Kidney glomerular epithelial cell (primary cell): ENCODE data around the gene PLEK.
"Not testable (repeated sequence)": the region's sequence is repeated elsewhere in the genome, so short reads cannot be mapped to it uniquely, and the experiment has no call there.

Experiments
- DNase-seq: peaks from one replicate; lab custom pipeline; 2025; lab: John Stamatoyannopoulos, UW

Gene PLEK, protein sequence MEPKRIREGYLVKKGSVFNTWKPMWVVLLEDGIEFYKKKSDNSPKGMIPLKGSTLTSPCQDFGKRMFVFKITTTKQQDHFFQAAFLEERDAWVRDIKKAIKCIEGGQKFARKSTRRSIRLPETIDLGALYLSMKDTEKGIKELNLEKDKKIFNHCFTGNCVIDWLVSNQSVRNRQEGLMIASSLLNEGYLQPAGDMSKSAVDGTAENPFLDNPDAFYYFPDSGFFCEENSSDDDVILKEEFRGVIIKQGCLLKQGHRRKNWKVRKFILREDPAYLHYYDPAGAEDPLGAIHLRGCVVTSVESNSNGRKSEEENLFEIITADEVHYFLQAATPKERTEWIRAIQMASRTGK

DNA sequence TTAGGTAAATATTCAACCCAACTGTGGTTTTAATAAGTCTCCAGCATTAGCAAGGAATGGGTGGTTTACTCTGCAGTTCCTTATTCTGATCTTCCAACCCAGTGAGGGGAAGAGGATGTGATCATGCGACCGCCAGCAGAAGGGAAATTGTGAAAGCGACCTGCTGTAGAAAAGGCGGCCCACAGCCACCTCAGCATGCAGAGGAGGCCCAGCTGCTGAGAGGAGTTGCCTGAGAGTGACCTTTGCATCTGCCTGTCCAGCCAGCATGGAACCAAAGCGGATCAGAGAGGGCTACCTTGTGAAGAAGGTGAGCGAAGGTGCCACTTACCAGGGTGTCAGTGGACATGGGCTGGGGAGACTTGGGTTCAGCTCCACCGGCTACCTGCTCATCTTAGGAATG is at the start of gene PLEK:
Gene PLEK, plus strand, starts transcription at position 196 of the 400 bp plus-strand sequence. Its CDS starts 70 bp downstream, at position 266.
- DNase-seq = no peak

- no peak for DNase-seq
Measured at GRCh38 chr2:68316111-68316510, 49.0 kb upstream of the PLEK start.

DNA sequence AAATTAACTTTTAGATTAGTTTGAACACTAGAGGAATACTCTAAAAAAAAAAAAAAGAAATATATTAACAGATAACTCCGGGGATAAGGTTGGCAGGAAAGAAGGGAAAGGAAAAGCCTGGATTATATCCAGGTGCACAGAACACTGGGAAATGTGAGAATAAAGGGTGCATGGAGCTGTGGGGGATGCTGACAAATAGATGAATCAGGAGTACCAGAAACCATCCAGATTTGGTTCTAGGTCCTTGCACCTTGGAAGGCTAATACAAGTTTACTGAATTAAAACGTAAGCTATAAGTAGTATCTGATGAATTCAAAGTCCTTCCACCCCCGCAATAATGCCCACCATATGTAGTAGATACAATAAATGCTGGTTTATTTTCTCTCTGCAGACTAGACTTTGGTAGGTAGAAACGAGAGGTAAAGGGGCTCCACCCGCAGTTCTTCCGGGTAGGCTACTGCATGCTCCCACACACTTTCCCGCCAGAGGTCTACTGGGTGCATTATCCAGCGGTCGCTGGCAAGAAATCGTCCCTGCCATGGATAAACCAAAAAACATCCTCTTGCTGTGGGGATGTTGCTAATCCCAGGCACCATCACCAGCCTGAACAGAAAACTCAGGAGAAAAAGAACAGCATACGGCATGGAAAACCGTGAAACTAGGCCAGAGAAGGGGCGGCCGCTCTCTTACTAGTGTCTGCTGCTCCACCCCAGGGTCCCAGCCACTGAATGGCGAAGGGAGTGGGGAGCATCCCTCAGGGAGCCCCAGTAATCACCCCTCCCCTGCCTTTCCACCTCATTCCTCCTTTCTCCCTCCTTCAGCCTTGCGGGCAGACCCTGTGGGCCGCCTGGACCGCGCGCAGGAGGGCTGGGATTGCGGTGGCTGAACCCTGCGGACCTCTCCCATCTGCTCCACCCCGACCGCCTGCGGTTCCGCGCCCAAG is 46.8 kb upstream of the PLEK start:
- no peak for DNase-seq

GRCh38 chr2:68318914-68319397 is 46.1 kb upstream of the PLEK start:
- no peak for DNase-seq

DNA sequence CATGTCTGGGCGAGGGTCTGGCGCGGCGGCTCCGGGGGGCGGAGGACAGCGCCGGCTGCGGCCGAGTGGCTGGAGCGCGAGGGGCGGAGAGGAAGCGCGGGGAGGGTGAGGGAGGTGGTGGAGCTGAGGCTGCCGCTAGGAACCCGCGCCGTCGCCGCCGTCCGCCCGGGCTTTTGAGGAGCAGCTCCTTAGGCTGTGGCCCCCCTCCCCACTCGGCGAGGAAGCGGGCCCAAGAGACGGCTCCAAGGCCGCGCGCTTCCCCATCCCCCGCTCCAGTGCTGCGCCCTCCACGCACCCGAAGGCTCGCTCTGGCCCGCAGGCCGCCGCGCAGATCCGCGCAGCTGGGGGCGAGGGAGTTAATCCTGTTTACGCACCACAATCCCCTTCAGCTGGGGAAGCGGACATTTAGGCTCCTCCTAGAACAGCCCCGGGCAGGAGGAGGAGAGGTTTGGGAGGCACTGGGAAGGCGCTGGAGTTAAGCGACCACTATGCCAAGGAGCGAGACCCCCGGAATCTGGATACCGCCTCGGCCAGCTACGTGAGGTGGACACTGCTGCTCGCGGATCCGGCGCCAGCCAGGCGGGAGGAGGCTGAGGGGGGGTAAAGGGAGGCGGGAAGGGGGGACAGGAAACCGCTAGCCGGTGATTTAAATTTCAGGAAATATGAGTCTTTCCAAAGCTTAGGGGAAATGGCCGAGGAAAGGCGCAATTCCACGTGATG is 45.5 kb upstream of the PLEK start, which contains the start of gene CNRIP1:
Gene CNRIP1, minus strand, starts transcription at position 552 of the 720 bp plus-strand sequence. Its CDS starts 549 bp downstream, at position 3.
- DNase-seq = peak; percentile 10

- no peak for DNase-seq
Measured at GRCh38 chr2:68320118-68320641, 44.9 kb upstream of the PLEK start.

- no peak for DNase-seq
Measured at GRCh38 chr2:68325056-68325455, 40.0 kb upstream of the PLEK start.

- no peak for DNase-seq
Measured at GRCh38 chr2:68328901-68329300, 36.2 kb upstream of the PLEK start.

GRCh38 chr2:68330691-68331090 is 34.4 kb upstream of the PLEK start:
- DNase-seq = no peak

GRCh38 chr2:68333009-68333408 is 32.1 kb upstream of the PLEK start:
- no peak for DNase-seq

- no peak for DNase-seq
Measured at GRCh38 chr2:68333931-68334330, 31.2 kb upstream of the PLEK start.

GRCh38 chr2:68336192-68336591 is 28.9 kb upstream of the PLEK start:
- DNase-seq = peak; percentile 9

GRCh38 chr2:68340226-68341061 is 24.6 kb upstream of the PLEK start:
- DNase-seq = no peak

DNA sequence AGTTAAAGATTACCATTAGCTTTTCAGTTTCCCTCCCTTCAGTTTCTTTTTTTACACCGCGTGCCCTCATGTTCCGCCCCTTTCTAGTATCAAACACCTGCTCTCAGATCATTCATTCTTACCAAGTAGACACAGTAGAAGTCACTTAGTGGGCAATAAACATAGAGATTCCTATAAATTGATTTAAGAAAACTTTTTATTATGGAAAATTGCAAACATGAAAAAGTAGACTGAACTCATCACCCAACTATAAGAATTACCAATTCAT is 24.1 kb upstream of the PLEK start:
- DNase-seq = no peak

GRCh38 chr2:68341583-68341982 is 23.5 kb upstream of the PLEK start:
- no peak for DNase-seq

GRCh38 chr2:68342470-68342869 is 22.6 kb upstream of the PLEK start:
- DNase-seq = no peak

DNA sequence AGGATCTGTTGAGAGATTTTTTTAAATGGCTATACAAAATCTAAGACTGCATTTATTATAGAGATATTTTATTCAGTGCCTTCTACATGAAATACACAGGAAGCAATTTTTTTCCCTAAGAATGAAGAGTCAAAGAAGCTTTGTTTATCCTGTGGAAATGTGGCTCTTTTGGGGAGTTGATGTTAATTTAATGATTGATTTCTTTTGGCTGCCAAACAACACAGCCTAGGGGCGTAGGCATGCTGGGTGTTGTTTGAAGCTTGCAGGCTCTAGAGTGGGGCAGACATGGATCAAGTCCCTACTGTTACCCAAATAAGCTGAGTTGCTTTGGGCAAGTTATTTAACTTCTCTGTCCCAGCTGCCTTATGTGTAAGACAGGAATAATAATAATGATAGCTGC is 21.1 kb upstream of the PLEK start:
- no peak for DNase-seq

DNA sequence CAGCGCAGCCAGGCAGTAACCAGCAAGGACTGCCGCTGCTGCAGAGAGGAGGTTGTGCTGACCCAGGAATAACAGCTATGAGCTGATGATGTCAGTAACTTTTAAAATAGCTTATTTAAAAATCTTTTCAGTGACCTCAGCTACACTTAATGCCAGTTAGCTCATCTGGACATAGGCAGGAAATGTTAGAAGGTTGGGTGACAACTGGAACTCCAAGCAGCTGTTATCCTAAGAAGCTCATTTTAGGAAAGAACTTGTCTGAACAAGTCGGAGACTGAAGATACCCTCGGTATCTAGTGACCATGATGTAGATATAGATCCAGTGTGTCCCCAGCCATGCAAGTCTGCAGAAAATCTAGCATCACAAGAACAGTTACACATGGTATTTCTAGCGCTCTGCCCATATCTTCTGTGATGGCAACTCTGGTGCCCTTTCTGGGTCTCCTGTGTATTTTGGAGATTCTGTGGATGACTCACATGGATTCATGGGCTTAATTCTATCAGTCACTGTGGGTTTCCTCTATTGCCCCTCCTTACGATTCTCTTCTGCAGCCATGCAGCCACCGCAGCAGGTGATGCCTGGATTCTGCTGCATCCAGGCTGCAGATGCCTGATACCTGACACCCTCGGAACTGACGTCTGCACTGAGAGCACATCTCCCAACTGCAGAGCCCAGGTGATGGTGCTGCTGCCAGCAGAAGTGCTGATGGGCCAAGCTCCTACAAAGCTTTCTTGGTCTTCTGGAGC is 19.8 kb upstream of the PLEK start:
- no peak for DNase-seq

- DNase-seq = not testable (repeated sequence)
Measured at GRCh38 chr2:68349091-68349490, 16.0 kb upstream of the PLEK start.

GRCh38 chr2:68351997-68352396 is 13.1 kb upstream of the PLEK start:
- DNase-seq = no peak
